Stimulated activated CD8-positive, alpha-beta memory T cell treated with anti-CD3 and anti-CD28 coated beads, Interleukin-2, amount 100 ng/mL, for 1 hour (primary cell): ENCODE data around the gene ARHGAP44.

Experiments used
- DNase-seq, 2 donors: peaks; one replicate each; pipeline ENCODE4 v3.0.0-alpha.2; 2020; ENCODE audit warnings: low read depth in 2 of 2

The ARHGAP44 gene

GRCh38 chr17:12994341-12995074 lies 205.2 kb downstream of the ARHGAP44 start:
- DNase-seq = no peak

GRCh38 chr17:12995106-12995895 lies 206.0 kb downstream of the ARHGAP44 start:
- DNase-seq = no peak

- DNase-seq = no peak
Measured at GRCh38 chr17:12995896-12996295, 206.6 kb downstream of the ARHGAP44 start.

- DNase-seq = no peak
Measured at GRCh38 chr17:12996357-12996756, 207.1 kb downstream of the ARHGAP44 start.

- no peak for DNase-seq
Measured at GRCh38 chr17:12996941-12997340, 207.6 kb downstream of the ARHGAP44 start.

- DNase-seq = no peak
Measured at GRCh38 chr17:12998461-12998860, 209.2 kb downstream of the ARHGAP44 start.

- no peak for DNase-seq
Measured at GRCh38 chr17:12998874-12999273, 209.6 kb downstream of the ARHGAP44 start.

GRCh38 chr17:13000561-13000960 lies 211.3 kb downstream of the ARHGAP44 start:
- no peak for DNase-seq

- DNase-seq = no peak
Measured at GRCh38 chr17:13001991-13002615, 212.8 kb downstream of the ARHGAP44 start.

- DNase-seq = peak in 1 of 2 donors; percentile 9
Measured at GRCh38 chr17:13002761-13003453, 213.6 kb downstream of the ARHGAP44 start.

GRCh38 chr17:13003454-13003851 lies 214.2 kb downstream of the ARHGAP44 start:
- DNase-seq = no peak

- DNase-seq = no peak
Measured at GRCh38 chr17:13003927-13004326, 214.6 kb downstream of the ARHGAP44 start.

GRCh38 chr17:13004336-13004735 lies 215.0 kb downstream of the ARHGAP44 start:
- DNase-seq = no peak

- DNase-seq = no peak
Measured at GRCh38 chr17:13005530-13005929, 216.2 kb downstream of the ARHGAP44 start.

GRCh38 chr17:13008461-13008860 lies 219.2 kb downstream of the ARHGAP44 start:
- DNase-seq = no peak

GRCh38 chr17:13010959-13011358 lies 221.7 kb downstream of the ARHGAP44 start:
- no peak for DNase-seq

GRCh38 chr17:13014801-13015200 lies 225.5 kb downstream of the ARHGAP44 start:
- no peak for DNase-seq

GRCh38 chr17:13016881-13017654 lies 227.8 kb downstream of the ARHGAP44 start:
- no peak for DNase-seq

- DNase-seq = peak; percentile 90 to 91
Measured at GRCh38 chr17:13017655-13018459, 228.6 kb downstream of the ARHGAP44 start, which contains the start of gene ELAC2. Gene ELAC2, minus strand, starts transcription at chr17:13018027. Its CDS starts 80 bp downstream, at chr17:13017947.

GRCh38 chr17:13024016-13024415 lies 234.7 kb downstream of the ARHGAP44 start:
- no peak for DNase-seq
